Stimulated activated CD8-positive, alpha-beta memory T cell treated with anti-CD3 and anti-CD28 coated beads, Interleukin-7, amount 100 ng/mL, for 1 hour (primary cell): ENCODE data around the gene YIF1B.
"Not testable (repeated sequence)": the region's sequence is repeated elsewhere in the genome, so short reads cannot be mapped to it uniquely, and the experiment has no call there.

Source experiments
- DNase-seq, 2 donors: peaks; one replicate each; pipeline ENCODE4 v3.0.0-alpha.2; 2020; ENCODE audit warnings: low read depth in 2 of 2

Gene YIF1B, protein sequence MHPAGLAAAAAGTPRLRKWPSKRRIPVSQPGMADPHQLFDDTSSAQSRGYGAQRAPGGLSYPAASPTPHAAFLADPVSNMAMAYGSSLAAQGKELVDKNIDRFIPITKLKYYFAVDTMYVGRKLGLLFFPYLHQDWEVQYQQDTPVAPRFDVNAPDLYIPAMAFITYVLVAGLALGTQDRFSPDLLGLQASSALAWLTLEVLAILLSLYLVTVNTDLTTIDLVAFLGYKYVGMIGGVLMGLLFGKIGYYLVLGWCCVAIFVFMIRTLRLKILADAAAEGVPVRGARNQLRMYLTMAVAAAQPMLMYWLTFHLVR

DNA sequence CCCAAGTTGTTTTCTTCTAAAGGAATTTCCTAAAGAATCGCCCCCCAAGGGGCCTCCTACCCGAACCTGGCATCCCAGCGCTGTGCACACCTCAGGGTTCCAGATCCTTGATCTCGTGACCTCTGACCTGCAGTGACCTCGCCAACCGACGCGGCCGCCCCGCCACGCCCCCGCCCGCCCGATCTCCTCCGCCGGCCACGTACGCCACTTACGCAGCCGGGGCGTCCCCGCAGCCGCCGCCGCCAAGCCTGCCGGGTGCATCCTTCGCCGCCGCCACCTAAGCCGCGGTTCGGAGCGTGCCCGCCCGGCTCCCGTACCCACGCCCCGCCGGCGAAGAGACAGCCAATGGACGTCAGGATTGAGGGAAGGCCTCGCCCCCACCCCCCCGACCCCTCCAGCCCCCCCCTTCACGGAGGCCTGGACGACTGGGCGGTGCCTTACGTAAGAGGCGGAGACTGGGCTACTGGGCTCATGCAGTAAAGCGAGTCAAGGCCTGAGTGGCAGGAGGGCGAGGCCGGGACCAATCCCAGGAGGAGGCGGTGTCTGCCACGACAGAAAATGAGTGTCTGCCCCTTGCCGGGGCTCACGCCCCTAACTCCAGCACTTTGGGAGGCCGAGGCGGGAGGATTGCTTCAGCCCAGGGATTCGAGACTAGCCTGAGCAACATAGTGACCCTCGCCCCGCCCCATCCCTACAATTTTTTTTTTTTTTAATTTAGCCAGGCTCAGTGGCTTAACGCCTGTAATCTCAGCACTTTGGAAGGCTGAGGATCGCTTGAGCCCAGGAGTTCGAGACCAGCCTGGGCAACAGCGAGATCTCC is at the start of gene YIF1B:
Gene YIF1B (minus strand): TSS at position 291 of the 820 bp plus-strand sequence. CDS start 30 bp downstream, at position 261.
- DNase-seq = peak; percentile 85 to 87

DNA sequence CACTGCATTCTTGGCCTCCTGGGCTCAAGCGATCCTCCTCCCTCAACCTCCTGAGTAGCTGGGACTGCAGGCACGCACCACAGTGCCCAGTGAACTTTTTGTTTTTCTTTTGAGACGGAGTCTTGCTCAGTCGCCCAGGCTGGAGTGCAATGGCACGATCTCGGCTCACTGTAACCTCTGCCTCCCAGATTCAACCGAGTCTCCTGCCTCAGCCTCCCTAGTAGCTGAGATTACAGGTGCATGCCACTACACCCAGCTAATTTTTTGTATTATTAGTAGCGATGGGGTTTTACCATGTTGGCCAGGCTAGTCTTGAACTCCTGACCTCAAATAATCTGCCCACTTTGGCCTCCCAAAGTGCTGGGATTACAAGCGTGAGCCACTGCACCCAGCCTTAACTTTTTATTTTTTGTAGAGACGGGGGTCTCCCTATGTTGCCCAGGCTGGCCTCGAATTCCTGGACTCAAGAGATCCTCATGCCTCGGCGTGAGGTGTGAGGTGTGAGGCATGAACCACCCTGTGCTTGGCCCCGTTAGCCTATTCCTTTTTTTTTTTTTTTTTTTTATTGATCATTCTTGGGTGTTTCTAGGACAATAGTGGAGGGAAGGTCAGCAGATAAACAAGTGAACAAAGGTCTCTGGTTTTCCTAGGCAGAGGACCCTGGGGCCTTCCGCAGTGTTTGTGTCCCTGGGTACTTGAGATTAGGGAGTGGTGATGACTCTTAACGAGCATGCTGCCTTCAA is 47.4 kb upstream of the YIF1B start:
- DNase-seq = not testable (repeated sequence)

DNA sequence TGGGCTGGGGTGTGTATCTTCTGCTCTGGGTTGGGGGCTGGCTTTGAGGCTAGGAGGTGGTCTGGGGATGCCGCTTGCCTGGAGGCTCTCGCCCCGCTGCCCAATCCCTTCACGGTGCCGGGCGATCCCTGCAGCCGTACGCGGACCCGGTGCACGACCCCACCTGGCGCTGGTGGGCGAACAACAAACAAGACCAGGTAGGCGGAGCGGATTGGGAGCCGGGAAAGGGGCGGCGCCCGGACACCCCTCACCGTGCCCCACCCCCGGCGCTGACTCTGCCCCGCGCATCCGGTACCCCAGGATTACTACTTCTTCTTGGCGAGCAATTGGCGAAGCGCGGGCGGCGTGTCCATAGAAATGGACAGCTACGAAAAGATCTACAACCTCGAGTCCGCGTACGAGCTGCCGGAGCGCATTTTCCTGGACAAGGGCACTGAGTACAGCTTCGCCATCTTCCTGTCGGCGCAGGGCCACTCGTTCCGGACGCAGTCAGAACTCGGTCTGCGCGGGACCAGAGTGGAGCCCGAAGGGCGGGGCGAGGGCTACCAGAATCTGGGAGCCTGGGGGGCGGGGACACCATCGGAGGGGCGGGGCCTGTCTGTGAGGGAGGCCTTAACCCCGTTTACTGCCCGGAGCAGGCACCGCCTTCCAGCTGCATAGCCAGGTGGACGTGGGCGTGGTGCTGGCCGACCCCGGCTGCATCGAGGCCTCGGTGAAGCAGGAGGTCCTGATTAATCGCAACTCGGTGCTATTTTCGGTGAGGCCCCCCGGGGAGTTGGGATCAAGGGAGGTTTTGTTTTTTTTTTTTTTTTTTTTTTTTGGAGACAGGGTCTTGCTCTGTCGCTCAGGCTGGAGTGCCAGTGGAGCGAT is 46.6 kb upstream of the YIF1B start:
- peak; percentile 37 to 42 for DNase-seq

DNA sequence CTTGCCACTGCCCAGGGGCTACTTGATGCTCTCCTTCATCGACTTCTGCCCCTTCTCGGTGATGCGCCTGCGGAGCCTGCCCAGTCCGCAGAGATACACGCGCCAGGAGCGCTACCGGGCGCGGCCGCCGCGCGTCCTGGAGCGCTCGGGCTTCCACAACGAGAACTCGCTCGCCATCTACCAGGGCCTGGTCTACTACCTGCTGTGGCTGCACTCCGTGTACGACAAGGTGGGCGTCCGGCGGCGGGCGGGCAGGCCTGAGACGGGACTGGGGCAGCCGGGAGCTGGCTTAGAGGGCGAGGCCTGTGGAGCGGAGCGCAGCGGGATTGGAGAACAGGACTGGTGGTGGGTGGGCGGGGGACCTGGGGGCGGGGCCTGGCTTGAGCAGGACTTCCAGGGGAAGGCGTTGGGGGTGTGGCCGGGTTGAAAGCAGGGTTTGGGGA is 45.9 kb upstream of the YIF1B start:
- peak in 1 of 2 donors; percentile 27 for DNase-seq

DNA sequence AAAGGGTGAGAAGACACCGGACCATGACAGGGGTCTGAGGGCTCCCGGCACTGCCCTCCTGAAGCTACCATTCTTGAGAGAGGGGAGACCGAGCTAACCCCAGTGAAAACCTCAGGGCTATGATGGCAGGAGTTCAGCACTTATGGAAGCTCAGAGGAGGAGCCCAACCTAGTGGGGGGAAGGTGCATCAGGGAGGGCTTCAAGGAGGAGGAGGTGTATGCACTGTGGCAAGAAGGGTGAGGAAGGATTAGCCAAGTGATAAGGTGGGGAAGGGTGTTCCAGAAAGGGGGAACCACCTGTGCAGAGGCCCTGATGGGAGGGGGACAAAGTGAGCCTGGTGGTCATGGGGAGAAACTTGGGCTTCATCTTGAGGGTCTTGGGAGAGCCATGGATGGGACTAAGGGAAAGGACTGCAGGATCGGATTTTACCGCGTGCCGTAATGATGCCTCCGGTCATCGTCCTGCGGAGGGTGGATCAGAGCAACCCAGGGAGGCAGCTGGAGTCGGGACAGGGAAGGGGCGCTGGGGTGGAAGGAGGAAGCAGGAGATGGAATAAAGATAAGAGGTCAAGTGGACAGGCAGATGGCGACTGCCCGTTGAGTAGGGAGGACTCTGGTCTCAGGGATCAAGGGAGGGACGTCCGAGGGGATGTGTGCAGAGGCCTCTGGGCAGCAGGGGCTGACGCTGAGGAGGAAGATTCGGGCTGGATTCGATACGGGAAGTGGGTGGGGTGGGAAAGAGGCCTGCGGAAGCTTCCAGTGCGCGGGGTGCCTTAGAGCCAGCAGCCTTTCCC is 45.3 kb upstream of the YIF1B start:
- DNase-seq = no peak

DNA sequence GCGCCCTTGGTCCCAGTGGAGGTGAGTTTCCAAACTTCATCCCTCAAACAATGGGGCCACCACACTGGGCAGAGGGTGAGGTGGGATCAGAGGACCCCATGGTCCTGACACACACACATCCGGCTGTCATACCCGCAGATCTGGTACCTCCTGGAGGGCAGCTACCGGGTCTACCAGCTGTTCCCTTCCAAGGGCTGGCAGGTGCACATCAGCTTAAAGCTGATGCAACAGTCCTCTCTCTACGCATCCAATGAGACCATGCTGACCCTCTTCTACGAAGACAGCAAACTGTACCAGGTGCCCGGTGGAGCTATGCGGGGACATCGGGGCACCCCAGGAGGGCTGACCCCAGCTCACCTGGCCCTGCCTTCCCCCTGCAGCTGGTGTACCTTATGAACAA is 44.6 kb upstream of the YIF1B start:
- DNase-seq = no peak

DNA sequence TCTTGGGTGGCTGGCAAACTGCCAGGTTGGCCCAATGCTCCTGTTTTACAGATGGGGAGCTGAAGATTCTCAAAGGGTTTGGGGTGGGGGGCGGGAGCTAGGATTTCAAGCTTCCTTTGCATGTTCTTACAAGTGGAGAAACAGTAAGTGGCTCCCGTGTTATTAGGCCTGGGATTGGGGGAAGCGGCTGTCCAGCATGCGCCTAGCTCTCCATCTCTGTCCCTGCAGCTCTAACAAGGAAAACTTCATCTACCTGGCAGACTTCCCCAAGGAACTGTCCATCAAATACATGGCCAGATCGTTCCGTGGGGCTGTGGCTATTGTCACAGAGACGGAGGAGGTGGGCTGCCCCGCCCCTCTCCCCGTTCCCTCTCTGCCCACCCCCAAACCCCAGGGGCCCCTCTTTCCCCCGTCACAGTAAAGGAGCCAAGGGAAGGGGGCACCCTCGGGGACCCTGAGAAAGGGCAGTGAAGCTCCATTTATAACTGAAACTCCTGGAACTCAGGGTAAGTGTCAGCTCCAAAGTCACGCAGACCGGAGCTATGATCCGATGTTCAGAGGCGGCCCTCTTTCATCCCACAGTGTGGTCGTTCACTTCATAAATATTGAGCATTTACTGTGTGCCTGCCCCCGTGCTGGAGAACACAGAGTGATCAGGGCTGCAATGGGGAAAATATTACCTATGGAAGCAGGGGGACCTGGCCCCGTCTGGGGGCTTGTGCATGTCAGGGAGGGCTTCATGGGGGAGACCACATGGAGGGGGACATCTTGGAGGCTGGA is 43.7 kb upstream of the YIF1B start:
- DNase-seq = no peak

DNA sequence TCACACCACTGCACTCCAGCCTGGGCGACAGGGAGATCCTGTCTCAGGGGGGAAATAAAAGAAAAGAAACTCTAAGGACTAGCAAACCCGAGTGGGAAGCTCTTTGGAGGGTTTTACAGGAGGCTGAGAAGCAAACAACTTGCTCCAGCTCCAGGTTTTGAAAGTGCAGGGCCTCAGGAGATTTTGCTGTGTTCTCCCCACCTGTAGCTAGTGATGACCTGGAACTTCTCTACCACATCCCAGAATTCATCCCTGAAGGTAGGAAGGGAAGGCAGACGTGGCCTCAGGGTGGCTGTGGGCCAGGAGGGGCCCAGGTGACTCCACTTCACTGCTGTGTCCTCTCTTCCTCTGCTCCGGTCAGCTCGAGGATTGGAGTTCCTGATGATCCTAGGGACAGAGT is 42.3 kb upstream of the YIF1B start:
- no peak for DNase-seq

DNA sequence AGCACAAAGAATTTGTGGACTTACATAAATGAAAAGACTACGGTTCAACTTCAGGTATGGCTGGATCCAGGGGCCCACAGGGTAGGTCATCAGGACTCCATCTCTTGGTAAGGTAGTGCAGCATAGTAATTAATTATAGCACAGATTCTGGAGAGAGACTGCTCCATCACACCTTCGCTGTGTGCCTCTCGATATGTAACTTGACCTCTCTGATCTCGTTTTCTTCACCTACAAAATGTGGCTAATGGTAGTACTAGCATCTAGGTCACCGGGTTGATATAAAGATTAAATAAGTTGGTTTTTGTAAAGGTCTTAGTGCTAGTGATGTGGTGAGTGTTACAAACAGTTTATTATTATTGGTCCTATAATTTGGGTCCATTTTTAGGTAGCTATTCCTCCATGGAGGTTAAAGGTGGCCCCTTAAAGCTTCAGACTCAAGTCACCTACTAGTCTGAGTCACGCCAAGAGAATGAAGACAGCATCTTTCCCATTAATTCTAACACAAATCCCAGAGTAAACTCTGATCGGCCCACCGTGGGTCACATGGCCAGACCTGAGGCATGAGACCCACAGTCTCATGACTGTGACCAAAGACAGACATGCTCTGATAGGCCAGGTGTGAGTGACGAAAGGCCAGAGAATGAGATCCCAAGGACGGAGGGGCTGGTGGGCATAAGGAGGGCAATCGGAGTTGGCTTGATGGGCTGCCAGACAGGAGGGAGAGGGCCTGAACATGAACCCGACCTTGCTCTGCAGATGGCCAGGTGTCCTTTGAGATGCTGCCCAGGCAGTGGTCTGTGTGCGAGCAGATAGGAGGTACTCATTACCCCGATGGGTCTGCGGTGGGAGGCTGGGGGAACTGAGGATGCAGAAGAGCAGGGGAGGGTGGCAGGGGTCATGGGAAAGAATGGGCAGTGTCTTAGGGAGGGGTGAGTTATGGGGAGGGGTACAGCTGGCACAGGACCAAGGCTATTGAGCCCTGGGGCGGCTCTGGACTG is 40.3 kb upstream of the YIF1B start:
- no peak for DNase-seq

DNA sequence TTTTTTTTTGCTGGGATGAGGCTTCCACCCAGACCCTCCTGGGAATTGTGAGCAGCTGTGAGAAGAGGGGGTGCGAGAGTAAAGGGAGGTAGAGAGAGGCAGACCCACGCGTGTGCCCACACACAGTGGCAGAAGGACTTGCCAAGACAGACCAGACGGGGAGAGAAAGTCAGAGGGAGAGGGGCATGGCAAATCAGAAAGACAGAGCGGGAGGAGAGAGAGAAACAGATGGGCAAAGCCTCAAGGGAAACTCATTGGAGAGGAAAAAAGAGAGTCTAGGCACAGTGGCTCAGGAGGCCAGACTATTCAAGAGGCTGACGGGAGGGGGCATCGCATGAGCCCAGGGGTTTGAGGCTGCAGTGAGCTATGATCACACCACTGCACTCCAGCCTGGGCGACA is 36.9 kb upstream of the YIF1B start:
- no peak for DNase-seq

DNA sequence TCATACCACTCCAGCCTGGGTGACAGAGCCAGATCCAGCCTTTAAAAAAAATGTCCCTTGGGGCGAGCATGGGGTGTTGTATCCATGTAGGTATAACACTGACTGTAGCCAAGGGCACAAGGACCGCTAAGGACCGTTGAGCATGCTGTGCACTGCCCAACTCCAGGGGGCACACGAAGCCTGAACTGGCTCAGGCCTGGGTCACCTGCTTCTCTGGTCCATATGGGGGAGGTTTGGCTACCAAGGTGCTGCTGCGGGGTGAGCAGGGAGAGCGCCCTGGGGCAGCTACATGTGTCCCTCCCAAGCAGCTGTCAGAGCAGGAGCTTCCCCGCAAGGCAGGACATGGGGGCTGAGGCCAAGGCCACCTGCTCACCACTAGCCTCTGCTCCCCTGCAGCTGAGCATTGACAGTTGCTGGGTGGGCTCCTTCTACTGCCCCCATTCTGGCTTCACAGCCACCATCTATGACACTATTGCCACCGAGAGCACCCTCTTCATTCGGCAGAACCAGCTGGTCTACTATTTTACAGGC is 36.2 kb upstream of the YIF1B start:
- DNase-seq = no peak

DNA sequence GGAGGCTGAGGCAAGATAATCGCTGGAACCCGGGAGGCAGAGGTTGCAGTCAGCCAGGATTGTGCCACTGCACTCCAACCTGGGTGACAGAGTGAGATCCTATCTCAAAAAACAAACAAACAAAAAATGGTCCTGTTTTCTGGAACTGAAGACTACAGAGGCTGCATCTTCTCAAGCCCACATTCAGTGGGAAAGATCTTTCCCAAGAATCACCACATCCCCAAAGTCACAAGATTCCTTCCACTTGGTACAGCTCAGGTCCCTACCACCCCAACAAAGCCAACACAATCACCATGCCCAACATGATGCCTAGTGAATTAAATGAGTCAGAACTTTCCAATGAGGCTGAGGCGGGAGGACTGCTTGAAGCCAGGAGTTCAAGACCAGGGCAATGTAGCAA is 35.1 kb upstream of the YIF1B start:
- DNase-seq = no peak

DNA sequence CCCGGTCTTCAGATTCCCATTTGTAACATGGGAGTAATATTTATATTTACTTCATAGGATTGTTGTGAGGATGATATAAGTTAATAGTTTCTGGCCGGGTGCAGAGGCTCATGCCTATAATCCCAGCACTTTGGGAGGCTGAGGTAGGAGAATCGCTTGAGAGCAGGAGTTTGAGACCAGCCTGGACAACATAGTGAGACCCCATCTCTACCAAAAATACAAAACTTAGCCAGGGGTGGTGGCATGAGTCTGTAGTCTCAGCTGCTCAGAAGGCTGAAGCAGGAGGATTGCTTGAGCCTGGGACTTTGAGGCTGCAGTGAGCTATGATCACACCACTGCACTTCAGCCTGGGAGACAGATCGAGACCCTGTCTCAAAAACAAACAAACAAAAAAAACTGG is 31.1 kb upstream of the YIF1B start:
- DNase-seq = no peak

DNA sequence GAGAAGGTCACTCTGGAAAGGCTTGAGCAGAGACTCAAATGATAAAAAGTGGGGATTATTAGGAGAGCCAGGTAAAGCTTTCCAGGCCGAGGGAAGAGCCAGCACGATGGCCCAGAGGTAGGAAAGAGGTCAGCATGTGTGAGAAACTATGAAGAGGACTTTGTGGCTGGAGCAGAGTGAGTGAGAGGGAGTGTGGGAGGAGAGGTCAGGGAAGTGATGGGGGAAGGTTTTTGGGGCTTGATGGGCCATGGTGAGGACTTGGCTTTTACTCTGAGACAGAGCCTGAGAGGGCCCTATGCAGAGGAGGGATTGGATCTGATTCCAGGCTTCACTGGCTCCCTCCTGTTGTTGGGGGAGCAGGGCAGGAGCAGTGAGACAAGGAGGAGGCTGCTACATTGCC is 25.2 kb upstream of the YIF1B start:
- no peak for DNase-seq

DNA sequence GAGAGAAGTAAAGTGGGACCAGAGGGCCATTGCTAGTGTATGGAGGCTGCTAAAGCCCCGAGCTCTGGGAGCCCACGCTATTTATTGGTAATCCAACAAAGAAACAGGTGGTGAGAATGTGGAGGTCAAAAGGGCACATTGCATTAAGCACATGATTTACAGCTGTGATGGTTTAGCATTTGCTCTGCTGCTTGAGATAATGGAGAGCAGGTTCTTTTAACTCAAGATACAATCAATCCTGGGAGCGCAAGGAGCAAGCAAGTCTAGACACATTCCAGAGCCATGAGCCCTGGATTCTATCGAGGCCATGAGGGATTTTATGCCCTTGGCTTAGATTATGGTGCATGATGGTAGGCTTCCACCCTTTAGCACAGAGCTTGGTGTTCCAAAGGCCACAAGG is 23.3 kb upstream of the YIF1B start:
- not testable (repeated sequence) for DNase-seq

DNA sequence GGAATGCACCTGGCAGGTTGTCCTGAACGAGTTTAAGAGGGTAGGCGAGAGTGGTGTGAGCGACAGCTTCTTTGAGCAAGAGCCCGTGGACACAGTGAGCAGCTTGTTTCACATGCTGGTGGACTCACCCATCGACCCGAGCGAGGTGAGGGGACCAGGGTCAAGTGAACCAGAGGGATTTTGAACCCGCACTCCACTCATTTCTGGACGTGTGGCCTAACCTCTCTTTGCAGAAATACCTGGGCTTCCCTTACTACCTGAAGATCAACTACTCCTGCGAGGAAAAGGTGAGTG is 21.6 kb upstream of the YIF1B start:
- no peak for DNase-seq

DNA sequence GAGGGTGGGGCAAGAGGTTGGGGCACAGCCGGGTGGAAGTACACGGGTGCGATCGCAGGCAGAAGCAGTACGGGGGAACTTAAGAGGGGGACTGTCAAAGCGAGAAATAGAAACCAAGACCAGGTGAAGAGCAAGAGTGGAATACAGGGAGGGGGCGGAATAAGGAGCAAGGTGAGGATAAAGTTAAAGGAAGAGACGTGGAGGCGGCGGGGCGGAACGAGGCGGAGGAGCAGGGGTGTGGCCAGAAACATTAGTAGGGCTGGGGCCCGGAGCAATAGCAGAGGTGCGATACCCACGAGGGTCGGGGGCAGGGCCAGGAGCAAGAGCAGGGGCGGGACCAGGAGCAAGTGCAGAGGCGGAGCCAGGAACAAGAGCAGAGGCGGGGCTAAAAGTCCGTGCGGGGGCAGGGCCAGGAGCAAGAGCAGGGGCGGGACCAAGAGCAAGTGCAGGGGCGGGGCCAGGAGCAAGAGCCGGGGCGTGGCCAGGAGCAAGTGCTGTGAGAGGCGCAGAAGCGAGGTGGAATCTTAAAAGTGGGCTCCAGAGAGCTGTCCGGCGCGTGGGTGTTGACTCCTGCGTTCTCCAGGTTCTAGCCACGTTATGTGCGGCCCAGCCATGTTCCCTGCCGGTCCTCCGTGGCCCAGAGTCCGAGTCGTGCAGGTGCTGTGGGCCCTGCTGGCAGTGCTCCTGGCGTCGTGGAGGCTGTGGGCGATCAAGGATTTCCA is 21.1 kb upstream of the YIF1B start:
- DNase-seq = peak; percentile 87 to 90
